Breast epithelium (tissue), 4 donors: ENCODE measurements around the gene TMPRSS9. TPM values are rescaled to one million over a fixed set of nuclear protein-coding genes. Genes with fewer than 3 reads are reported as not detected.

Experiments used
- DNase-seq, 2 donors: peaks; one replicate each; pipeline ENCODE4 v3.0.0-alpha.2; 2019; ENCODE audit warnings: low spot score in 2 of 2
- H3K27ac ChIP-seq, 2 donors: fragments of 200-600 bp; sonication (generic) in 1 of 2; one replicate each; pipeline ENCODE4 v1.5.1; 2016 to 2019; ENCODE audit warnings: mild to moderate bottlenecking in 1 of 2
- H3K27me3 ChIP-seq, 2 donors: fragments of 200-600 bp; sonication (generic) in 1 of 2; one replicate each; pipeline versions ENCODE4 v1.5.1 to v1.6.0; 2017 to 2019; ENCODE audit warnings: control low read depth in 1 of 2, mild to moderate bottlenecking in 1 of 2
- H3K36me3 ChIP-seq: fragments of 200-600 bp; one replicate; pipeline ENCODE4 v1.5.1; 2019
- H3K4me1 ChIP-seq, 2 donors: fragments of 200-600 bp; sonication (generic); one replicate each; pipeline ENCODE4 v1.5.1; 2016 to 2019; ENCODE audit warnings: control low read depth in 1 of 2
- H3K4me3 ChIP-seq, 3 donors: fragments of 200-600 bp; sonication (generic); 1 replicate in 2 of 3; 2 replicates in 1 of 3; pipeline ENCODE4 v1.5.1; 2016 to 2019; ENCODE audit warnings: mild to moderate bottlenecking in 3 of 3, moderate library complexity in 2 of 3
- H3K9me3 ChIP-seq, 2 donors: fragments of 200-600 bp; sonication (generic) in 1 of 2; one replicate each; pipeline ENCODE4 v1.5.1; 2016 to 2019; ENCODE audit warnings: control low read depth in 1 of 2
- POLR2A ChIP-seq: fragments of 450-650 bp; IDR thresholded peaks from one replicate; pipeline ENCODE4 v1.6.1; 2016; ENCODE audit warnings: antibody characterized with exemption, mild to moderate bottlenecking, moderate library complexity
- POLR2AphosphoS5 ChIP-seq, 3 donors: sonication (generic); formaldehyde crosslinking; IDR thresholded peaks; one replicate each; pipeline ENCODE4 v1.6.1; 2017; ENCODE audit warnings: antibody characterized with exemption in 3 of 3
- intact Hi-C: fragments of 100-400 bp; cut with DNase I; formaldehyde crosslinking; loops from one replicate; pipeline ENCODE4 v1.15.1; 2023; ENCODE audit warnings: low total_unique reads
- total RNA-seq, 3 donors: library from RNA; depleted of rRNA; stranded (reverse); fragments of >200 nt; gene quantifications; one replicate each; pipeline ENCODE4 v1.1.0, GENCODE V29; 2016
- TF ChIP-seq, protein P1 (sequence below), 3 donors: fragments of 450-650 bp; IDR thresholded peaks; one replicate each; pipeline ENCODE4 v1.5.1; 2016 to 2017; ENCODE audit warnings: antibody characterized with exemption in 3 of 3, mild to moderate bottlenecking in 3 of 3, moderate library complexity in 3 of 3

Gene TMPRSS9
- total RNA-seq, 3 donors from 2014 or later: under 0.01 TPM; not detected in 2

DNA sequence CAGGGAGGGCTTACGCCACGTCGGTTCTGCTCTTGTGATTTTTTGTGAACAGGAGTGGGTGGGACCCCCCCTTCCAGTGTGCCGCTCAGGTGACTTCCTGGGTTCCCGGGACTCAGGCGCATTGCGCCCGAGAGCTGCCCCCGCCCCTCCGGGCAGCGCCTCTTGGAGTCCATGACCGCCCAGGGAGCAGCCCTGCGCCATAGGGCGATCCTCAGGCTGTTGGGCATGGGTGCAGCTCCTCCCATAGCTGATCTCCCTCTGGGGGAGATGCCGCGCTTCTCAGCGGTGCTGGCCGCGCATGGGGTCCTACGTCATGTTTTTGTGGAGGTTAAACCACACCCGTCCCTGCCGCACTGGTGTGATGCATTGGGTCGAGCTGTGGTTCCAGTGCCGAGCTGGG lies 7.9 kb upstream of the TMPRSS9 start:
- Histone ChIP-seq H3K27ac (no peak overlapping the region), H3K4me3 (no peak overlapping the region), H3K36me3 (no peaks in the 10 kb centered on the region), H3K27me3 (no peaks in the 10 kb centered on the region), H3K4me1 (no peaks in the 10 kb centered on the region), H3K9me3 (no peaks in the 10 kb centered on the region)
- TF ChIP-seq POLR2A (no peak), POLR2AphosphoS5 (IDR thresholded peaks at IDR 0.05) (no peak)
- TF ChIP-seq, protein P1, sequence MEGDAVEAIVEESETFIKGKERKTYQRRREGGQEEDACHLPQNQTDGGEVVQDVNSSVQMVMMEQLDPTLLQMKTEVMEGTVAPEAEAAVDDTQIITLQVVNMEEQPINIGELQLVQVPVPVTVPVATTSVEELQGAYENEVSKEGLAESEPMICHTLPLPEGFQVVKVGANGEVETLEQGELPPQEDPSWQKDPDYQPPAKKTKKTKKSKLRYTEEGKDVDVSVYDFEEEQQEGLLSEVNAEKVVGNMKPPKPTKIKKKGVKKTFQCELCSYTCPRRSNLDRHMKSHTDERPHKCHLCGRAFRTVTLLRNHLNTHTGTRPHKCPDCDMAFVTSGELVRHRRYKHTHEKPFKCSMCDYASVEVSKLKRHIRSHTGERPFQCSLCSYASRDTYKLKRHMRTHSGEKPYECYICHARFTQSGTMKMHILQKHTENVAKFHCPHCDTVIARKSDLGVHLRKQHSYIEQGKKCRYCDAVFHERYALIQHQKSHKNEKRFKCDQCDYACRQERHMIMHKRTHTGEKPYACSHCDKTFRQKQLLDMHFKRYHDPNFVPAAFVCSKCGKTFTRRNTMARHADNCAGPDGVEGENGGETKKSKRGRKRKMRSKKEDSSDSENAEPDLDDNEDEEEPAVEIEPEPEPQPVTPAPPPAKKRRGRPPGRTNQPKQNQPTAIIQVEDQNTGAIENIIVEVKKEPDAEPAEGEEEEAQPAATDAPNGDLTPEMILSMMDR (IDR thresholded peaks at IDR 0.05): no peak
- DNase-seq: no peak
- intact Hi-C loops: no loop called here

DNA sequence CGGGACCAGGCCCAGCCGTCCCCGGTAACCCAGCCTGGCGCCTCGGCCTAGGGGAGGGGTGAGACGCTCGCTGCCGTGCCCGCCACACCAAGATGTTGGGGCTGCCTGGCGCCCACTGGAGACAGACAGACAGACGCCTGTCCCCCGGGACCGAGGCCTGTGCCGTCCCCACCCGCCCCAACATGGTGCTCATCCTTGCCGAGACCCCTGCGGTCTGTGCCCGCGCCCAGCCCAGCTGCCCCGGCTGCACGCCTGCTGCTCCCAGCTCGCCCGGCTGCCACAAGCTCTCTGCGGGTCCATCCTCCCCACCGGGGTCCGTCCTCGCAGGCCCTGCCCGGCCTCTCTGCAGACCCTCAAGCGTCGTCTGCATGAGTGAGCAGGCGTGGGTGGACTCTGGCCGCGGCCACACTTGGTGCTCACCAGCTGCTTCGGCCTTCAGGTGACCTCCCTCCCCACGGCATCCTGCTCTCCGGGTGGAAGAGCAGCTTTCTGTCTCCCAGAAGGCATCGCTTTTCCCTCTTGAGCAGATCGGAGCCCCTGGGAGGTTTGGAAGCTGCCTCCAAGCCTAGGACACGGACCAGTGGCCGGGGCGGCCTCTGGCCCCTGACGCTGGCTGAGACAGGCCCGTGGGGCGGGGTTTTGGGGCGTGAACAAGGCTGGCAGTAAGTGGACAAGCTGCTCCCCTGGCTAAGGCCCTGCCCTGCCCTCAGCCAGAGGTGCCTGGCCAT lies 6.7 kb upstream of the TMPRSS9 start:
- TF ChIP-seq, protein P1 (IDR thresholded peaks at IDR 0.05): no peak
- TF ChIP-seq POLR2AphosphoS5 (IDR thresholded peaks at IDR 0.05) (no peak), POLR2A (no peak)

DNA sequence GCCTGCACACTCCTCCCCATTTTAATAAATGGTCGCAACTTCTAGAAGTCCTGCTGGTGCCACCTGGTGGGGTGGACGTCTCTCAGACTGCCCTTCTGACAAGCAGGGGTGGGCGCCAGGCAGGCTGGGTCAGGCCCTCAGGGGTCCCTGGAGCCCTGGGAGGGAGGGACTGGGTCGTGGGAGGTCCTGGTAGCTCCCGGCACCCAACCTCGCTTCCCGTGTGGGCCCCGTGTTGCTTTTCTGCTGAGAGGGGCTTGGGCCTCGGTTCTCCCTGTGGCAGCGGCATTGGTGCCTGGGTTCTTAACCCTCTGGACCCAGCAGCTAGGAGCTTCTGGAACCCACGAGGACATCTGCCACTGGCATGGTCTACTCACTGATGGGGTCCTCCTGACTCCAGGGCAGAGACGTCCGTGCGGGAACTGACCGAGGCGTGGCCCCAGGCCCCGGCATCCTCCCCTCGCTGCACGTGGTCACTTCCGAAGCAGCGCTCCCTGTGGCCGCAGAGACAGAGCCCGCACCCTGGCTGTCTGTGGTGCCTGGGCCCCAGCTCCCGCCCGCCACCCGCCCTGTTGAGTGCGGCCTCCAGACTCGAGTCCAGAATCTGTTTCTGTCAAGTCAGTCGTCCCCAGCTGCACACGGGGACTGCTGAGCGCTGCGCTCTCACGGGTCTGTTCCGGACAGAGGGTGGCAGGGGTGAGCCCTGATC lies 6.0 kb upstream of the TMPRSS9 start:
- no peaks in the 10 kb centered on the region for H3K4me1 ChIP-seq
- no peaks in the 10 kb centered on the region for H3K9me3 ChIP-seq
- TF ChIP-seq POLR2A: no peak
- TF ChIP-seq POLR2AphosphoS5 (IDR thresholded peaks at IDR 0.05): no peak
- TF ChIP-seq, protein P1 (IDR thresholded peaks at IDR 0.05): no peak
- no peaks in the 10 kb centered on the region for H3K27me3 ChIP-seq
- no peak overlapping the region for H3K27ac ChIP-seq
- DNase-seq: no peak
- intact Hi-C loops: no loop called here
- no peak overlapping the region for H3K4me3 ChIP-seq
- H3K36me3 ChIP-seq: no peaks in the 10 kb centered on the region

More for the DNA sequence above, 6.7 kb upstream of the TMPRSS9 start:
- Histone ChIP-seq H3K9me3 (no peaks in the 10 kb centered on the region), H3K4me3 (no peak overlapping the region), H3K27me3 (no peaks in the 10 kb centered on the region), H3K4me1 (no peaks in the 10 kb centered on the region), H3K27ac (no peak overlapping the region), H3K36me3 (no peaks in the 10 kb centered on the region)
- intact Hi-C loops: no loop called here
- no peak for DNase-seq

DNA sequence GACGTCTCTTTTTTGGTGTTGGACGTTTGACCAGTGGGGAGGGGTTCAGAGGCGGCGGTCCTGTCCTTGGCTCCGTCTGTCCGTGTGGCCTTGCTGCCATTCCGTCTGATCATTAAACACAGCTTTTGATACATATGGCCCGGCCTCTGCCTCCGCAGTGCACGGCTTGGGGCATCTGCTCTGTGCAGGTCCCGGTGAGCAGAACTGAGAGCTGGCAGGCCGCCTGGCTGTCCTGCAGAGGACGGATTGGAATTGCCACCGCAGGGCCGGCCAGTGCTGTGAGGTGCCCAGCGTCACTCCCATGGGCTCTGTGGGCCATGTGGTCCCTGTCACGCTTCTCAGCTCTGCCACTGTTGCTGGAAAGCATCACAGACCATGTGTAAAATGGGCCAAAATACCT lies 5.4 kb upstream of the TMPRSS9 start:
- H3K27ac ChIP-seq: no peak overlapping the region
- intact Hi-C loops: no loop called here
- H3K27me3 ChIP-seq: peaks cover 0 to under 1% of the 10 kb centered on the region in 2 donors
- H3K36me3 ChIP-seq: no peaks in the 10 kb centered on the region
- H3K4me1 ChIP-seq: no peaks in the 10 kb centered on the region
- H3K4me3 ChIP-seq: no peak overlapping the region
- no peak for TF ChIP-seq POLR2A
- TF ChIP-seq POLR2AphosphoS5 (IDR thresholded peaks at IDR 0.05): no peak
- TF ChIP-seq, protein P1 (IDR thresholded peaks at IDR 0.05): no peak
- no peaks in the 10 kb centered on the region for H3K9me3 ChIP-seq
- no peak for DNase-seq
